HG02571 (cell line): ENCODE data around the gene PRR5.
"Not testable (repeated sequence)": the region's sequence is repeated elsewhere in the genome, so short reads cannot be mapped to it uniquely, and the experiment has no call there.

Source experiments
- ATAC-seq: cut with Tn5 transposase; IDR thresholded peaks from one replicate; pipeline ENCODE4 v1.9.1; 2021; ENCODE audit warnings: mild to moderate bottlenecking, moderate library complexity; ENCODE audit not compliant: unreplicated experiment

Gene PRR5

GRCh38 chr22:44701824-44702478 lies at the start of gene PRR5:
TSS of gene PRR5 (plus strand) at chr22:44702204. CDS start at chr22:44702475, 271 bp downstream.
- ATAC-seq = peak; percentile 49

- not testable (repeated sequence) for ATAC-seq
Observed at GRCh38 chr22:44652866-44653265, 49.1 kb upstream of the PRR5 start.

- ATAC-seq = no peak
Observed at GRCh38 chr22:44658311-44658953, 43.6 kb upstream of the PRR5 start.

- no peak for ATAC-seq
Observed at GRCh38 chr22:44659140-44659539, 42.9 kb upstream of the PRR5 start.

- ATAC-seq = no peak
Observed at GRCh38 chr22:44660051-44660830, 41.8 kb upstream of the PRR5 start.

GRCh38 chr22:44661070-44661469 lies 40.9 kb upstream of the PRR5 start:
- ATAC-seq = no peak

GRCh38 chr22:44661659-44662569 lies 40.1 kb upstream of the PRR5 start:
- no peak for ATAC-seq

GRCh38 chr22:44663256-44663999 lies 38.6 kb upstream of the PRR5 start:
- ATAC-seq = no peak

GRCh38 chr22:44664149-44664548 lies 37.9 kb upstream of the PRR5 start:
- ATAC-seq = no peak

GRCh38 chr22:44665115-44665514 lies 36.9 kb upstream of the PRR5 start:
- no peak for ATAC-seq

- ATAC-seq = no peak
Observed at GRCh38 chr22:44666207-44666585, 35.8 kb upstream of the PRR5 start.

GRCh38 chr22:44667276-44667675 lies 34.7 kb upstream of the PRR5 start:
- no peak for ATAC-seq

GRCh38 chr22:44667829-44668189 lies 34.2 kb upstream of the PRR5 start:
- no peak for ATAC-seq

GRCh38 chr22:44668190-44668885 lies 33.7 kb upstream of the PRR5 start:
- no peak for ATAC-seq

GRCh38 chr22:44668886-44669521 lies 33.0 kb upstream of the PRR5 start:
- ATAC-seq = no peak

- no peak for ATAC-seq
Observed at GRCh38 chr22:44669561-44669976, 32.4 kb upstream of the PRR5 start.

GRCh38 chr22:44670220-44670988 lies 31.6 kb upstream of the PRR5 start:
- no peak for ATAC-seq

- no peak for ATAC-seq
Observed at GRCh38 chr22:44671742-44672141, 30.3 kb upstream of the PRR5 start.
